Activated CD4-positive, alpha-beta memory T cell treated with anti-CD3 and anti-CD28 coated beads, Interleukin-2, amount 10 ng/mL, durations not matched to agents 7 days and 5 days (primary cell): ENCODE measurements around the gene P2RY13. TPM values are rescaled to one million over a fixed set of nuclear protein-coding genes. Genes with fewer than 3 reads are reported as not detected.

Experiments
- CTCF ChIA-PET: fragments of 350-600 bp; sonication (Branson Sonifier 250); formaldehyde crosslinking; loops from one replicate; lab custom pipeline; 2021; ENCODE audit warnings: antibody characterized with exemption, inconsistent platforms; lab: Charles Lee
- POLR2A ChIA-PET: fragments of 350-600 bp; sonication (Branson Sonifier 250); formaldehyde crosslinking; loops from one replicate; lab custom pipeline; 2021; ENCODE audit warnings: antibody characterized with exemption; lab: Charles Lee
- DNase-seq: peaks from one replicate; pipeline ENCODE4 v3.0.0-alpha.2; 2020
- H3K27ac Mint-ChIP-seq: one replicate; pipeline ENCODE4 v1.8.0; 2021; ENCODE audit warnings: mild to moderate bottlenecking, mixed read lengths
- H3K27me3 Mint-ChIP-seq: one replicate; pipeline ENCODE4 v1.8.0; 2021; ENCODE audit warnings: mixed read lengths
- H3K36me3 Mint-ChIP-seq: one replicate; pipeline ENCODE4 v1.8.0; 2021; ENCODE audit warnings: low read depth, mixed read lengths
- H3K4me1 Mint-ChIP-seq: one replicate; pipeline ENCODE4 v1.8.0; 2021; ENCODE audit warnings: mixed read lengths
- H3K4me3 Mint-ChIP-seq: one replicate; pipeline ENCODE4 v1.8.0; 2021; ENCODE audit warnings: mild to moderate bottlenecking, mixed read lengths
- H3K9me3 Mint-ChIP-seq: one replicate; pipeline ENCODE4 v1.8.0; 2021; ENCODE audit warnings: mixed read lengths
- total RNA-seq, 2 experiments: library from RNA; stranded (reverse); gene quantifications; one replicate each; pipeline ENCODE4 v1.2.3, GENCODE V29; 2021

Gene P2RY13
- total RNA-seq: not detected

DNA sequence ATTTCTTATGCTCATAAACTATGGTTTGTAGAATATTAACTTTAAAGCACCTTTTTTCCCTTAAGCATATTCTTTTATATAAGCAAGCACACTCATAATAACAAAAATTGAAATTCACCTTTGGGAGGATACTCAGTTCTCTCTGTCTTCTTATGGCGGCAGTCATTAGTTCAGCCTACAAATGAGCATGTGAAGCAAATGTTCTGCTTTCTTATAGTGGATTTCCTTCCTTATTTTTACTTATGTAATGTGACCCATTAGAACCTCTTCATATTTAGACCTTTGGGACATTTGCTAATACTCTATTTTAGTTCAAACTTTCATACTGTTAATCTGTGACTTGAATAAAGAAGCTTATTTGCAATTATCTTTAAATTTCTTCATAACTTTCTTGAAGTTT is at the start of gene P2RY13:
TSS of gene P2RY13 (minus strand) at position 187 of the 400 bp plus-strand sequence. CDS start at position 166, 21 bp downstream.
- Mint-ChIP-seq H3K4me1 (peaks cover 6% of the 10 kb centered on the region), H3K9me3 (no peaks in the 10 kb centered on the region), H3K27ac (no peak within 1 kb of the TSS), H3K27me3 (peaks cover 6% of the 10 kb centered on the region), H3K4me3 (no peak within 1 kb of the TSS), H3K36me3 (no peaks in the 10 kb centered on the region)
- CTCF ChIA-PET: interaction anchor here (0.8 to 4.1 kb wide), 6 partner anchors 9 to 122 kb away, joined by 3 to 32 read pairs (median 6); no protein-coding TSS in a partner anchor
- POLR2A ChIA-PET: no interaction called here
- DNase-seq: no peak

DNA sequence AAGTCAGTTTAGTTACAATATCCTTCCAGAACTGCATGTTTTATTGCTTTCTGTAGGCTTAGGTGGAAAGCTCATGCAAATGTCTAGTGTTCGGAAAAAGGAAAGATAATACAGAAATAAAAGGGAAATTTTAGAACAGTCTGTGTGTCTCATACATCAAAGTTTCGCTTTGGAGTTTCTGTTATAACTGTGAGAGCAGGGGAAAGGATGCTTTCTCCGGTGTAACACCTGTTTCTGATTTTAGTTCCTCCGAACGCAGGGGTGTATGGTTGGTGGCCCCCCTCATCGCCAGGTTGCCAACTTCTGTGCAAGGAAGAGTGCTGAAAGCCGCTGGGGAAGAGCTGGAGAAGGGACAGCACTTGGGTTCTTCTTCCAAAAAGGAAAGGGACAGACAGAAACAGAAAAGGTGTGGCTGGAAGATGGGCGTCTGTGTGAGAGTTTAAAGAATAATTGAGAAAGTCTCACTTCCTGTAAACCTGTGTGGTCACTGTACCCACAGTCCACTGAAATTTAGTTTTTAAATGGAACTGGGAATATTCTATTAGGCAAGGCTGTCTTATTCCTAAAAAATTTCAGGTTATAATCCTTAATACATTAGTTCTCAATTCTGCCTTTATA is 48.5 kb upstream of the P2RY13 start:
- Mint-ChIP-seq H3K36me3 (no peaks in the 10 kb centered on the region), H3K27me3 (no peaks in the 10 kb centered on the region), H3K9me3 (no peaks in the 10 kb centered on the region), H3K27ac (no peak overlapping the region), H3K4me3 (no peak overlapping the region), H3K4me1 (peaks cover 2% of the 10 kb centered on the region)
- CTCF ChIA-PET: no interaction called here
- POLR2A ChIA-PET: no interaction called here
- DNase-seq: no peak

DNA sequence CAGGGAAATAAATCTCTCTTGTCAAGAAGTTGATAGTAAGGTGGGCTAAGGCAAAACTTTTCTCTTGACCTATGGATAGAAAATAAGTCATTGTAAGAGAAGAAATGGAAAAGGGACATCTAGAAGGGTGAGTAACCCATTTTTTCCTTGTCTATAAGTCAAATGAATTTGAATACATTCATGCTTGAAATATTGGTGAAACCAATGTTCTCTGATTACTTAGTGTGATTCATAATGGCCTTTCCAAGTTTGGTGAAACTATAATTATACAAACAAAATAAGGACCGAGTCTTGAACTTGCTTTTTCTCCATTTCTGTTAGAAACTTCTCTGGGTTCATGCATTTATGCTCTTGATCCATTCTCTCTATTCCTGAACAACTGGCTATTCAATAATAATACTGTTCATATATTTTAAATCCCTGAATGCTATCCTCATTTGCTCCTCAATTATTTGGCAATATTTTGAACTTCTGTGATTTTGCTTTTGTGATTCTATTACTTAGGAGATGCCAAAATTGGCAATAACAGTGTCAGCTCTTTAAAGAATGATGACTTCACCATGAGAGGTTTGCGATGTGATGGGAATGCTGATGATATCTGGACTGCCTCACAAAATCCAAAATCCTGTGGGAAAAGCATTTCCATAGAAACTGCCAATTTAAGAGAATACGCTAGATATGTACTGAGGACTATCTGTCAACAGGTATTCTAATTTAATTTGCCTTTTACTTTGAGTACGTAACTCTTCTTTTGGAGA is 42.9 kb upstream of the P2RY13 start:
- H3K9me3 Mint-ChIP-seq: no peaks in the 10 kb centered on the region
- no peaks in the 10 kb centered on the region for H3K36me3 Mint-ChIP-seq
- POLR2A ChIA-PET: no interaction called here
- no peak overlapping the region for H3K4me3 Mint-ChIP-seq
- no peak for DNase-seq
- H3K27me3 Mint-ChIP-seq: no peaks in the 10 kb centered on the region
- no peak overlapping the region for H3K27ac Mint-ChIP-seq
- H3K4me1 Mint-ChIP-seq: no peaks in the 10 kb centered on the region
- CTCF ChIA-PET: no interaction called here

DNA sequence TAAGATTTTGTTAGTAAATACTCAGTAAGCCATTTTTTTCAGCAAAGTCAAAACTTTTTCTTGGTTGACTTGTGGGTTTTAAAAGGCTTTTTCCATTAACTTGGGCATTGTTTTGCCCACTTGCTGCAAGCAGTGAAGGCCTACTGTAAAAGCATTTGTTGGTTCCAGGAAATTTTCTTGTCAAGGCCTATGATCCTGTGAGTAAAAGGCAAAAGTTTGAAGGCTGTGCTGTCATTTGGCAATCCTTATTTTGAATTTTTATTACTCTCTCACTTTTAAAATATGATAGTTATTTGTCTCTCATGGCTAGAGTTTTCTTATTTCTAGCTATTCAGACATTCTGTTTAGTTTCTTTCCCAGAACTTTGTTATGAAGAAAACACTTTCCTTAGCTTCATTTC is 42.2 kb upstream of the P2RY13 start:
- no peak overlapping the region for H3K27ac Mint-ChIP-seq
- no peak for DNase-seq
- no peaks in the 10 kb centered on the region for H3K9me3 Mint-ChIP-seq
- CTCF ChIA-PET: no interaction called here
- H3K4me3 Mint-ChIP-seq: no peak overlapping the region
- H3K27me3 Mint-ChIP-seq: no peaks in the 10 kb centered on the region
- no peaks in the 10 kb centered on the region for H3K4me1 Mint-ChIP-seq
- no peaks in the 10 kb centered on the region for H3K36me3 Mint-ChIP-seq
- POLR2A ChIA-PET: no interaction called here

DNA sequence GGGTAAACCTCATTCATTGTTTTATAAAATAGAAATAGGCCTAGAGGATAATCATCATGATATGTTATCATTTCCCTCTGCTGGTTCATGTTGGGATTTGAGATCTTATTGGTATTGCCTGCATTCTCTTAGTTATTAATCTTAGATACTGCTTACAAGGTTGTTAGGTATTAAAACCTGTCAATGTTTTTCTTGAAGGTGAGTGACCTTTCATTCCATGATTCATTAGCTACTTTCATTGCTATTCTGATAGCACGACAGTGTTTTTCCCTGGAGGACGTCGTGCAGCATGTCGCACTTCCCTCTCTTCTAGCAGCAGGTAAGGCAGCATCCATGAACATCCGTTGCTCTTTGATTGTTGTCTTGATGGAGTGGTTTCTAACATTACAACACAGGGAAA is 38.1 kb upstream of the P2RY13 start:
- no peak for DNase-seq
- Mint-ChIP-seq H3K27me3 (no peaks in the 10 kb centered on the region), H3K4me1 (no peaks in the 10 kb centered on the region), H3K9me3 (no peaks in the 10 kb centered on the region), H3K4me3 (no peak overlapping the region), H3K27ac (no peak overlapping the region), H3K36me3 (no peaks in the 10 kb centered on the region)
- CTCF ChIA-PET: no interaction called here
- POLR2A ChIA-PET: no interaction called here

DNA sequence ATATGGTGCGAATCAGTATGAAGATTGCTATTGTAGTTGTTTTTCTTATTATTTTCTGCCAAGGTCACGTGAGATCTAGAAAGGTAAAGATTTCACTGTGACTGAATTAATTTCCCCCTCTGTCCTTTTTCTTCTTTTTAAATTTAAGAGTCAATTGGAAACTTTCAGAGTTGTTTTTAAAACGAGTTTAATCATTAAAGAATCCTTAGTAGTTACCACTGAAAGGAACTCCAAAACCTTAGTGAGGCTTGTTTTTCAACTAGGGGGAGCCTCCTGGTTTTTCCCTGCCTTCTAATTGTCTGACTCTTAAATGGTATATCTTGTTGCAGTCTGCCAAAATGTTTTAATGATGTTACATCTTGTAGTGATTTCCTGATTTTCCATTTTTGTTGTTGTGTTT is 37.6 kb upstream of the P2RY13 start:
- Mint-ChIP-seq H3K27me3 (no peaks in the 10 kb centered on the region), H3K36me3 (no peaks in the 10 kb centered on the region), H3K27ac (no peak overlapping the region), H3K4me1 (no peaks in the 10 kb centered on the region), H3K9me3 (no peaks in the 10 kb centered on the region), H3K4me3 (no peak overlapping the region)
- DNase-seq: no peak
- POLR2A ChIA-PET: no interaction called here
- CTCF ChIA-PET: no interaction called here

DNA sequence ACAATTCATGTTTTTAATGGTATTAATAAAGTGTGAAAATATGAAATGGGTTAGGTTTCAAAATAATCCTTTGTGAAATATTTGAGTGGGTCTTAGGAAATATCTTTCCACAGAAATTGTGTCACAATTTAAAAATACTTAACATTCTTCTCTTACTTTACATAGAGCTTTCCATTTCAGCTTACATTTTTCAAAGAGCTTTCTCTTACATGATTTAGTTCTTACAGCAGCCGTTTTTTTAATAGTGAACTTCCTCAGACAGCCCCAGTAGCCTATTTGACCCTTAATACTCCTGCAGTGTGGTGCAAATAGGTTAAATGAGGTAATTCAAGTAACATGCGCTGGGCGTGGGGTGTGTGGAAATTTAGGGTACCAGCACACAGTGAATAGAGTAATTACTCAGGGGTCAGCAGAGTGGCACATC is 33.4 kb upstream of the P2RY13 start:
- Mint-ChIP-seq H3K27me3 (no peaks in the 10 kb centered on the region), H3K4me1 (no peaks in the 10 kb centered on the region), H3K36me3 (no peaks in the 10 kb centered on the region), H3K27ac (no peak overlapping the region), H3K4me3 (no peak overlapping the region), H3K9me3 (no peaks in the 10 kb centered on the region)
- no peak for DNase-seq
- POLR2A ChIA-PET: no interaction called here
- CTCF ChIA-PET: interaction anchor here (1.9 kb wide), 1 partner anchor 30 kb away, joined by 4 read pairs; no protein-coding TSS in a partner anchor

DNA sequence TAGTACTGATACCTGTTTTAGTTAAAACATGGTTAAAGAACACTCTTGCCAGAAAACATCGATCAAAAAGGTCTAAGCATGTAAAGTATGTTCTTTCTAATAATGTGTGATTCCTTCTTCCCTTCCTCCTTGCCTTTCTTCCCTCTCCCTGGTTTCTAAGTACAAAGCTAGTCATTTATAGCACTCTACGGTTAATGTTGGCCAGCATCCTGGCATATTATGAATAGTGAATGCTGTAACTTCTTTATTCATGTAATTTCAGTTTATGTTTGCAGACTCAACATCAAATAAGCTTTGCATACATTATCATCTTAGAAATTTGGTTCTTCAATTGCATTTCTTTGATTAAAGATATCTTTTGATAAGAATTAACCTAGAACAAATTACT is 28.1 kb upstream of the P2RY13 start:
- Mint-ChIP-seq H3K36me3 (no peaks in the 10 kb centered on the region), H3K27me3 (no peaks in the 10 kb centered on the region), H3K4me1 (no peaks in the 10 kb centered on the region), H3K4me3 (no peak overlapping the region), H3K27ac (no peak overlapping the region), H3K9me3 (no peaks in the 10 kb centered on the region)
- POLR2A ChIA-PET: no interaction called here
- no peak for DNase-seq
- CTCF ChIA-PET: interaction anchor here (0.6 kb wide), 1 partner anchor 17 kb away, joined by 3 read pairs; no protein-coding TSS in a partner anchor

DNA sequence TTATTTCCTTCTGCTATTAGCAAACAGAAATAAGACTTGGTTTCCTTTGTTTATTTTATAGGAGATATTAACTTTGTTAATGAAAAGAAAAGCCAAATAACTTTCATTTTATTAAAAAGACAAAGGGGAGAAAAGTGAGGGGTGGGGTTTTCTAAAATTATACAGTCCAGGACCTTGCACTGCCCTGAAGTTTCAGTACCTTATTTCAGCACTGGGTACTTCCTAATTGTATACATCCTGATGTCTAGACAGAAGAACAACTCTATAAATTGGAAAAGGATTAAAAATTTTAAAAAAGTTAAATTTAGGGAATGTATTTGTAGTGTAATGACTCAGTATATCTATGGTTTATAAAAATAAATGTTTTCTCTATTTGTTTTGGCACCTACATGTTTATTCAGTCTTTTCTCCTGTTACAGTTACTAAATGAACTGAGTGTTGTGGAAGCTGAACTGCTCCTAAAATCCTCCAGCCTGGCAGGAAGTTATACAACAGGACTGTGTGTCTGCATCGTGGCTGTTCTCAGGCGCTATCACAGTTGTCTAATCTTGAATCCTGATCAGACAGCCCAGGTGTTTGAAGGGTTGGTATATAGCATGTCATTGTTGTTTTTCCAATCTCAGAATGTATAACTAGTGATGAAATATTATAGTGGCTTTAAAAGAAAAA is 27.6 kb upstream of the P2RY13 start:
- Mint-ChIP-seq H3K27ac (no peak overlapping the region), H3K4me3 (no peak overlapping the region), H3K36me3 (no peaks in the 10 kb centered on the region), H3K27me3 (no peaks in the 10 kb centered on the region), H3K4me1 (peaks cover 4% of the 10 kb centered on the region), H3K9me3 (no peaks in the 10 kb centered on the region)
- DNase-seq: no peak
- CTCF ChIA-PET: no interaction called here
- POLR2A ChIA-PET: no interaction called here

DNA sequence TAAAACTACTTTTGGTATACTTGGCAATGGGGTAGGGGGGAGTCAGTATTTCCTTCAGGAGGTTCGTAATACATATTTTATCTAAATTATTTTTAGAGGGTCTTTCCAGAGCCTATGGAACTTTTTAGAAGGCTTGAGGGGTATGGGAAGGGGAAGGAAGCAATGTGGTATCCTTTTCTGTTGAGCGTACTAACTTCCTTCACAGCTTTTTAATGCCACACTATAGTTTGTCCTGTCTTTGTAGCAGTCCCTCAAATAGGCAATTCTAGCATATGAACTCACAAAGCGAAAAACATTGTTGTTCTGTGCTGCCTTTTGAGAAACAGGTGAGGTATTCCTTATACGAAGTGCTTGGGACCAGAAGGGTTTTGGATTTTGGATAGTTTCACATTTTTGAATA is 22.3 kb upstream of the P2RY13 start:
- H3K9me3 Mint-ChIP-seq: no peaks in the 10 kb centered on the region
- DNase-seq: no peak
- no peaks in the 10 kb centered on the region for H3K36me3 Mint-ChIP-seq
- no peak overlapping the region for H3K27ac Mint-ChIP-seq
- H3K4me3 Mint-ChIP-seq: no peak overlapping the region
- peaks cover 11% of the 10 kb centered on the region for H3K27me3 Mint-ChIP-seq
- ChIA-PET CTCF (no interaction called here), POLR2A (no interaction called here)
- peaks cover 14% of the 10 kb centered on the region for H3K4me1 Mint-ChIP-seq

DNA sequence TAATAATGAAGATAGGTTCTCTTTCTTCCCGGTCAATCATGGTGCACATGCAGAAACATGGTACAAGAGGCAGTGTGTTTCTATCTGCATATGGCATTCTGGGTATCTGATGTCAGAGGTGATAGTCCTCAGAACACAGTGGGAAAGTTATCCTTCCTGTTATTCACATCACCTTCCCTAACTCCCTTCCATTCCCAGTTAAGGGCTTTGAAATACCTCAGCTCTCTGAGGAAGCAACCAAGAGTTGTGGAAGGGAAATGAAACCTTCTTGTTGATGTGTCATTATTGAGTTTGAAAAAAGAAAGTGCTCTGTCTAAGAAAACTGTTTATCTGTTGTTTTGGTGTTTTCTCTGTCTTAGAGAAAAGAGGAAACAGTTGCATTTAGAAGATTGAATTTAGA is 21.9 kb upstream of the P2RY13 start:
- DNase-seq: no peak
- peaks cover 15% of the 10 kb centered on the region for H3K27me3 Mint-ChIP-seq
- no peak overlapping the region for H3K27ac Mint-ChIP-seq
- H3K4me3 Mint-ChIP-seq: no peak overlapping the region
- ChIA-PET POLR2A (no interaction called here), CTCF (no interaction called here)
- H3K9me3 Mint-ChIP-seq: no peaks in the 10 kb centered on the region
- peaks cover 18% of the 10 kb centered on the region for H3K4me1 Mint-ChIP-seq
- H3K36me3 Mint-ChIP-seq: no peaks in the 10 kb centered on the region

DNA sequence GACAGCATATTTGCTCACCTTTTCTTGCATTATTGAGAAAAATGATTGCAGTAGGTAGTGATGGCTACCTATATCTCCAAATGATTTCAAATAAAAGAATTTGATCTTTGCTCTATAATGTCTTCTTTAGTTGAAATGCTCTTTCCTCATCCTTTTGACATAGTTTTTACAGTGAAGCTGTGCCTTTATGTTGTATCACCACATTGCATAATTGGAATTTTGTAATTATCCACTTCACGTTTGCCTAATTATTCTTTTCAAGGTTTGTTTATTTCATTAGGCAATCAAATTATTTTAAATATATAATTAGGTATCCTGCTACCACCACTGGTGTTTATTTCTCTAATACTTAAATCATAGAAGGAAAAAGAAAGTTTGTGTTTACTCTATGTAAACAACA is 21.3 kb upstream of the P2RY13 start:
- no peaks in the 10 kb centered on the region for H3K36me3 Mint-ChIP-seq
- DNase-seq: no peak
- ChIA-PET CTCF (no interaction called here), POLR2A (no interaction called here)
- H3K27me3 Mint-ChIP-seq: peaks cover 18% of the 10 kb centered on the region
- no peak overlapping the region for H3K4me3 Mint-ChIP-seq
- no peak overlapping the region for H3K27ac Mint-ChIP-seq
- no peaks in the 10 kb centered on the region for H3K9me3 Mint-ChIP-seq
- H3K4me1 Mint-ChIP-seq: peaks cover 23% of the 10 kb centered on the region

DNA sequence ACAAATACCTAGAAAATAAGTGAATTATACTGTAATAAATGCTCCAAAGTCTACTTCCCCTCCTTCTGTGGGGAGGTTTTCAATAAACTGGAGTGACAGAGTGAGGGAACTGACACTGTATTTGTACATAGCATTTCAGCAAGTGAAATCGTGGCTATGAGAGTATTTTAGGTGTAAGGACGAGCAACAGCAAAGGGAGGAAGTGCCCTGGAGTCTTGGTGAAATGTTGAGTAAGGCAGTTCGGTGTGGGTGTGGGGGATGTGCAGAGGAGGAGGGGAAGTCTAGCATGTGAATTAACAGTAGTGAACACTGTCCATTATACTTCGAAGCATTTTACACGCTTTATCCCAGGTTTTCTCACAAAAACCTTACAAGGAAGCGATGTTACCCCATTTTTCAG is 18.1 kb upstream of the P2RY13 start:
- Mint-ChIP-seq H3K9me3 (no peaks in the 10 kb centered on the region), H3K27ac (no peak overlapping the region), H3K4me3 (no peak overlapping the region), H3K27me3 (peaks cover 26% of the 10 kb centered on the region), H3K4me1 (peaks cover 23% of the 10 kb centered on the region), H3K36me3 (no peaks in the 10 kb centered on the region)
- ChIA-PET CTCF (no interaction called here), POLR2A (no interaction called here)
- DNase-seq: no peak
